ENCODE measurements around the gene MTTP. TPM values are rescaled to one million over a fixed set of nuclear protein-coding genes. Genes with fewer than 3 reads are reported as not detected.
A peak's percentile ranks its signal among the peaks of the same experiment; 100 is the strongest.

Gene MTTP
- total RNA-seq, 1 experiment from 2014 or later: 0.37 TPM

DNA sequence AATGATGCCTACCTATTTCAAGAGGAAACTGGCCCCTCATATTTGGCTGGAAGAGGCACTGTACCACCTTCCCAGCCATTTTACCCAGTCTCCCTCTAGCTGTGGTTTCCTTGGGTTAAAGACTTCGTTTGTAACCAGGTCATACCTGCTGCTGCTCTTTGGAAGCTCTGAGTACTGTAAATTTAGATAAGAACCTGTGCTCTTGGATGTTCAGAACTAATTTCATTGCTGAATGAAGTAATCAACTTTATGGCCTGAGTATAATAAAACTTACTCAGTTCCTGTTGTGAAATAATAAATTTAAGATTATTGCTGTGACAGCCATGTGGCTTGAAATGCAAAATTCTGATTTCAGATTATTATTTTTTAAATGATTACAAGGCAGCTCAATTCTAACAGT is 12.2 kb downstream of the MTTP start:
- DNase-seq (ENCODE audit: low read depth, low spot score): no peak
- in situ Hi-C loops (cut with HindIII; ENCODE audit: low pct_unique_long_range_greater_than_20kb, low sequenced_read_pairs): no loop called here

DNA sequence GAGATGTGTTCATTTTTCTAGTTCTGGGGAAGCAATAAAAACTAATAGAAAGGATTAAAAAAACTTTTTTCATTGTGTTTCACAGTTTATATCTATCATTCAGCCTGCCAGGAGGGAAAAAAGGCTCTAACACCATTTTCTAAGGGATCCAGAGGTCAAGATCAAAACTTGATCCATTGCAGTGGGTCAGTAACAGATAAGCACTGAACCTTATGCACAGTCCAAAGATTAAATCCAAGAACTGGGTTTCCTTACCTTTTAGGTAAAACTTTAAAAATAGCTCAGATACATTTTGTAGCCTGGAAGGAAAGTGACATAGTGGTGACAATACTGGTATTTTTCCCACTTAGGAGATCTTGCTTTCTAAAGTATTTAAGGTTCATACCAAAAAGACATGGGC is 12.7 kb downstream of the MTTP start:
- no peak for DNase-seq (ENCODE audit: low read depth, low spot score)
- in situ Hi-C loops (cut with HindIII; ENCODE audit: low pct_unique_long_range_greater_than_20kb, low sequenced_read_pairs): no loop called here

DNA sequence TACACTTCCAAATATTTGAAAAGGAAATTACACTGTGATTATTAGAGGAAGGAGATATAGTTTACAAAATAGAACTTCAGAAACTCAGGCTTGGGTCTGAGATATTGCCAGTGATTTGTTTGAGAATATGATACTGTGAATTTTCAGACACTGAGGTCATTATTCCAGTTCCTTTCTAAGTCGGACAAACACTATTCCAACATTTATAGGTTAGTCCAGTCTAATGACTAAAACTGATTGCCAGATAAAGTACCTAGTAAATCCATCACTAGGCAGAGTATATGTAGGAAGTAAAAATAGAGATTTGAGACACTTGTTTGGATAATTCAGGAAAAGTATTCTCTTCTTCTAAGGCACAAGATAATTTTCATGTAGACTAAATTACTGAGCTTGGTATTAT is 13.2 kb downstream of the MTTP start:
- DNase-seq (ENCODE audit: low read depth, low spot score): no peak

DNA sequence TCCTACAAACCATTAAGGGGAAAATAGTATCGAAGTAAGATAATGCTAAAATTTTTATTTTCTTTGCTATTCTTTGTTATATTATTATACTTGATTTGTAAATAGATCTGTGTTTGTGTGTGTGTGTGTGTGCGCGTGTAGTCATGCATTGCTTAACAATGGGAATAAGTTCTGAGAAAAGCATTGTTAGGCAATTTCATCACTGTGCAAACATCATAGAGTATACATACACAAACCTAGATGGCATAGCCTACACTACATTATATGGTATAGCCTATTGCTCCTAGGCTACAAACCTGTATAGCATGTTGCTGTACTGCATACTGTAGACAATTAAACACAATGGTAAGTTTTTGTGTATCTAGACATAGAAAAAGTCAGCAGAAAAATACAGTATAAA is 17.1 kb downstream of the MTTP start:
- no peak for DNase-seq (ENCODE audit: low read depth, low spot score)
- in situ Hi-C loops (cut with HindIII; ENCODE audit: low pct_unique_long_range_greater_than_20kb, low sequenced_read_pairs): no loop called here

More for the DNA sequence above, 13.2 kb downstream of the MTTP start:
- in situ Hi-C loops (cut with HindIII; ENCODE audit: low pct_unique_long_range_greater_than_20kb, low sequenced_read_pairs): no loop called here

DNA sequence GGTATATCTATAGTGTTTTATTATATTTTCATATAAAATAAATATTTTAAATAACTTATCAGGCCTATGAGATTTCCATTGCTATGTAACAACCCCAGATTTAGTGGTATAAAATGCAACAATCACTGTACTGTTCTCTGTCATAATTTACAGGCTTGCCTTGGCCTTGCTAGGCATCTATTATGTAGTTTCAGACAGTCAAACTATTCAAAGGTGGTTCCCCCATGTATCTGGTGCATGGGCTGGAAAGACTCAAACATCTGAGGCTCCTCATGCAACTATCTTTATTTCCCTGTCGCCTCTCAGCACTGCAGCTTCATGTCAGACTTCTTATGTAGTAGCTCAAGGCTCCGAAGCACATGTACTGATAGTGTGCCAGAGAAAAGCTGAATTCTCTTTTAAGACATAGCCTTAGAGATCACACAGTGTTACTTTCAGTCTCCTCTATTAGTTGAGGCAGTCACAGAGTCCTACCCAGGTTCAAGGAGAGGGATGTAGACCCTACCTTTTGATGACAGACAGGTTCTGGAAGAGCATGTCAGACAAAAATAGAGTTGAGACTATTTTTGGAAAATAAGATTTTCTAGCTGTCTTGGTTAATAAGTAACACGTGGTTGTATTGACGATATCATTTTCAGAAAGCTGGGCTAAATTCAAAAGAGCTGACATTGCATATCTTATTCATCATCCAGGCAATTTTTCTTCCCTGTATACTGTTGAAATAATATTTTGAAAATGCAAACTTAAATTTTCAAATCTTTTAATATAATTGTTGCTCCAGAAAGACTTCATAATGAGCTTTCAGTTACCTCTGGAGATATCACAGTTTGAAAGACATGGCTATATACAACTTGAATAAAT is 19.4 kb downstream of the MTTP start:
- in situ Hi-C loops (cut with HindIII; ENCODE audit: low pct_unique_long_range_greater_than_20kb, low sequenced_read_pairs): no loop called here

DNA sequence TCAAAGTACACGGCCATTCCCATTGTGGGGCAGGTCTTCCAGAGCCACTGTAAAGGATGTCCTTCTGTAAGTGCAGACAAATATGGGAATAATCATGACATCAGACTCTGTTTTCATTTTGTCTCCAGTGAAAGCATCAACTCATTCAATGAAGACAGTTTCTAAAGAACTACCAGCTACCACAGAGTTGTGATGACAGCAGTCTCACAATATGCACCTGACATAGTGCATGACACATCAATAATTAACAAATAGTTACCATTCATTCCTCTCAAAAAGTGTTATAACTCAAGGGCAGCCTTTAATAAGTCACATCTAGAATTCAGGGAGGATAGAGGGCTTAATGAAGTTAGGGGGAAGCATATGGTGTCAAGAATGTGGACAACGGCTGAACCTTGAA is 20.2 kb downstream of the MTTP start:
- no peak for DNase-seq (ENCODE audit: low read depth, low spot score)
- in situ Hi-C loops (cut with HindIII; ENCODE audit: low pct_unique_long_range_greater_than_20kb, low sequenced_read_pairs): no loop called here

More for the DNA sequence above, 19.4 kb downstream of the MTTP start:
- DNase-seq (ENCODE audit: low read depth, low spot score): peak; percentile 22

DNA sequence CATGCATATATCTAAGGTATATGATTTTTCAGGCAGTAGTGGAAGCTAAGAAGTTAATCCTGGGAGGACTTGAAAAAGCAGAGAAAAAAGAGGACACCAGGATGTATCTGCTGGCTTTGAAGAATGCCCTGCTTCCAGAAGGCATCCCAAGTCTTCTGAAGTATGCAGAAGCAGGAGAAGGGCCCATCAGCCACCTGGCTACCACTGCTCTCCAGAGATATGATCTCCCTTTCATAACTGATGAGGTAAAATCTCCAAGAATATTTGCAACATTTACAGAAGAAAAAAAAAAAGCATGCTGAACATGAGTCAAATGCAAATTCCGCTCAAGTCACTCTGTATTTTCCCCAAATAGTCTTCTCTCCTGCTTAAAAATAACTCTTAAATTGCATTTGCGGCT is 32.1 kb downstream of the MTTP start:
- no peak for DNase-seq (ENCODE audit: low read depth, low spot score)
- in situ Hi-C loops (cut with HindIII; ENCODE audit: low pct_unique_long_range_greater_than_20kb, low sequenced_read_pairs): no loop called here

DNA sequence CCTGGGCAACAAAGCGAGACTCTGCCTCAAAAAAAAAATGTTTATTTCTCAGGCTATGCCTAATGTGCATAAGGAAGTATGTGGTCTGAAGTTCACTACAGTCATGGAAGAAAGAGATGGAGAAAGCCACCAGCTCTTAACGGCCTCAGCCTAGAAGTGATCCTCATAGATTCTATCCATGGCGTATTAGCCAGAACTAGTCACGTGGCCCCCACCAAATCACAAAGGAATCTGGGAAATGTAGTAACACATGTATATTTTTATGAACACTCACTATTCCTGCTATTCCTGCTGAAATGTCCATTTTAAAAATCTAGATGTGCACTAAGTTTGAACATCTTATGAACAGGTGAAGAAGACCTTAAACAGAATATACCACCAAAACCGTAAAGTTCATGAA is 33.8 kb downstream of the MTTP start:
- DNase-seq (ENCODE audit: low read depth, low spot score): no peak
- in situ Hi-C loops (cut with HindIII; ENCODE audit: low pct_unique_long_range_greater_than_20kb, low sequenced_read_pairs): no loop called here

DNA sequence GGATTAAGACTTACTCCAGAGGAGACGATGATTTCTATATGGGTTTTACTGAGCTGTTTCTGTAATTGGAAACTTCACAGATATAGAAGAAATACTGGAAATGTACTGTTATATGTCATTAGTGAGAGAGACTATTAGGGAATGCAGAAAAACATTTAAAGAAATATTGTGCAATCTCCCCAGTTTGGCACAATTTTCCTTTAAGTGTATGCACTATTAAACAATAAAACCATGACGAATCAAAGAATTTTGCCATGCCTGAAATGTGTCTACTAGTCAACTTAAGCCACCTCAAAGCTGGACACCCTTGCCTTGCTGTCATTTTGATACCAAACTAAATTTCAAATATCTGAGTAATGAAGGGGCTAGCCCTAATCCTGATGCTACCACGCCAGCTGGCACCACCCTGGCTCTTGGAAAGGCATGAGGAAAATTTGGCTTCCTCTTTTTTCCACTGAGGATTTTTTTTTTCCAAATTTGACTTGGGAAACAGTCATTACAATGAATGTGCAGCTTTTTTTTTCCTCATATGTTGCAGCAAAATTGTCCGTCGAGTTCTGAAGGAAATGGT is 36.1 kb downstream of the MTTP start:
- DNase-seq (ENCODE audit: low read depth, low spot score): no peak
- in situ Hi-C loops (cut with HindIII; ENCODE audit: low pct_unique_long_range_greater_than_20kb, low sequenced_read_pairs): no loop called here

DNA sequence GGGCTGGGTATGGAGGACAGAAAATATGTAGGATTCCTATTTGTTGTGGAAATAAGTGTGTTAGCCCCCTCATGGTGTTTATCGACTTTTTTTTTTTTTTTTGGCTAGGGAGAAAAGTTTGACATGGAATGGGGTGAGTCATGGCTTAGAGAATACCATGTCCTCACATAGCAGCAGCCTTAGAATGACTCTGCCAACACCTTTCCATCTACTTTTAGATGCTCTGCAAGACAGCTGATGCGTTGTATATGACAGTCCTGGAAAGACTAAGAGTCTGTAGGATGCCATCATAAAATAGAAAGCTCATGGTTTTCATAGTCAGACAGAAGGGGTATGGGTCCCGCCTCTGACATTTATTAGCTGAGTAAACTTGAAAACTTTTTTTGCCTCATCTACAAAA is 37.7 kb downstream of the MTTP start:
- in situ Hi-C loops (cut with HindIII; ENCODE audit: low pct_unique_long_range_greater_than_20kb, low sequenced_read_pairs): no loop called here
- no peak for DNase-seq (ENCODE audit: low read depth, low spot score)

DNA sequence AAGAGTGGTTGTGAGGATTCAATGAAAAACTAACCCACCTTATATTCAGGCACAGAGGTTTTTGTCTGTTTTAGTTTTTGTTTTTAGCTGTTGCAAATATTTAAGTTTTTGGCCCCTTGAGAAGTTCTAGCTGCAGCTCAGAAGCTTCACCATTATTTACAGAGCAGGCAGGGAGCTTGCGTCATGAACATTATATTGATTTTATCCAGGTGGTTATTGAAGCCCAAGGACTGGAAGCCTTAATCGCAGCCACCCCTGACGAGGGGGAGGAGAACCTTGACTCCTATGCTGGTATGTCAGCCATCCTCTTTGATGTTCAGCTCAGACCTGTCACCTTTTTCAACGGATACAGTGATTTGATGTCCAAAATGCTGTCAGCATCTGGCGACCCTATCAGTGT is 38.1 kb downstream of the MTTP start:
- in situ Hi-C loops (cut with HindIII; ENCODE audit: low pct_unique_long_range_greater_than_20kb, low sequenced_read_pairs): no loop called here
- no peak for DNase-seq (ENCODE audit: low read depth, low spot score)

DNA sequence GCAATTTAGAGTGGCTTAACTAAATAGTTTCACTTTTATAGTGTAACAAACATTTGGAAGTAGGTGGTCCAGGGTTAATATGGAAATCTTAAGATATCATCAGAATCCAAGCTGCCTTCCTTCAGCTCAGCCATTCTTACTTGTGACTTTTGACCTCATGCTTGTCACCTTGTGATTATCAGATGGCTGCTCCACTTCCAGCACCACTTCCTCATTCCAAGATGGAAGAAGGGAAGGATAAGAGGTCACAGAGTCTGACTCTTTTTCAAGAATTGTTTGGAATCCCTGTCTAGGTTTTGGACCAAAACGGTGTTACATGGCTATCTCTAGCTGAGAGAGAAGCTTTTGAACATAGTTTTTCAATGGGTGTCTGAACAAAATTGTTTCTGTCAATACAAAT is 39.9 kb downstream of the MTTP start:
- in situ Hi-C loops (cut with HindIII; ENCODE audit: low pct_unique_long_range_greater_than_20kb, low sequenced_read_pairs): no loop called here
- DNase-seq (ENCODE audit: low read depth, low spot score): peak; percentile 7

DNA sequence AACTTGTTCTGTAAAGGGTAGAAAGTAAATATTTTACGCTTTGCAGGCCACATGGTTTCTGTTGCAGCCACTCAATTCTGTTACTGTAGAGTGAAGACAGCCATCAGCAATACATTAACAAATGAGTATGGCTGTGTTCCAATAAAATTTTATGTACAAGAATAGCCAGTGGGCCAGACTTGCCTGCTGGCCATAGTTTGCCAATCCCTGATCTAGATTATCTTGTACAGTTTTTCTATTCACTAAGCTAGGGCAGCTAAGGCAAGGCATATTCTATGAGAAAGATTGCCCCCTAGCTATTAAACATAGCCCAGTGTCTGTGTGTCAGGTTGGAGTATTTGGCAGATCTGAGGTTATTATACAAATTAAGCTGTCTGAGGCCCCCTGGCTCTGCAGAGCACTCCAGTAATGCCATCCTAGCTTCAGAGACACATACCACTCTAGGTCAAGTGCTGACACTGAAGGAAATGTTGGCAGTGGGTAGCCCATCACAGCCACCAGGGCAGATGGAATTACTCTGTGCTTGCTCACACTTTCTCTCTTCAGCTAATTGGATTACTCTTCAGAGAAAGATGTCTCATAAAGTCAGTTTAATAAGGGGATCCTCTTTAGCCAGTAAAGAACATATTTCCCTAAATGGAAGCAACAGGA is 40.7 kb downstream of the MTTP start:
- DNase-seq (ENCODE audit: low read depth, low spot score): peak; percentile 34
- in situ Hi-C loops (cut with HindIII; ENCODE audit: low pct_unique_long_range_greater_than_20kb, low sequenced_read_pairs): no loop called here

DNA sequence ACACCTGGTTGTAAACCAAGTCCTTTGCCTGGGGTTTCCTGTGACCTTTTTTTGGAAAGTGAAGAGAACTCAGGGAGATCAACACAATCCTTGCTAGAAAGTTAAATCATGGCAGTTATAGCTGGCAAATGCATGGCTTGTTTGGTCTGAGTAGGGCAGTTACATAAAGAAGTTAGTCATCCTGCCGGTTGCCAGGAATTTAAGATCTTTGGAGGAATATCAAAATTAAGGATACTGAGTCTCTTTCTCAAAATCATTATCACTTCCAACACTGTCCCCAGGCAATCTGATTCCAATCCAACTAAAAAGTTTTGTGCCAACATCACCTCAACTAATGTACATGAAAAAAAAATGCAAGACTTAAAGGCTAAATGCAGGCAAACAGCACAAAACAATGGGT is 42.8 kb downstream of the MTTP start:
- DNase-seq (ENCODE audit: low read depth, low spot score): no peak
- in situ Hi-C loops (cut with HindIII; ENCODE audit: low pct_unique_long_range_greater_than_20kb, low sequenced_read_pairs): no loop called here

DNA sequence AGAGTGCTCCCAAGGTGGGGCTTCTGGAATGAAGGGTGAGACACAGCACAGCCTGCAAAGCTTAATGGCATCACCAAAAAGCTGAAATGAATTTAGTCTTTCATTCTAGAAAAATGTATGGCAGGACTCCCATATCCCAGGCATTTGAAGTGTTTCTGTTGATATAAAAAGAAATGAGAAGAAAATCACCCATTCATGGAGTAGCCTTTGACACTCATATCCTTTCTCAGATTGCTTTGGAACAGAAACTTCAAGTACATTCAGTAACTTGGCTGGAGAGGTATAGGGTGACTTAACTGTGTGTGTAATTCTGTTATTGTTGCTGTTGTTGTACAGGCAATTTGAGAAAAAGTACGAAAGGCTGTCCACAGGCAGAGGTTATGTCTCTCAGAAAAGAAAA is 47.7 kb downstream of the MTTP start:
- DNase-seq (ENCODE audit: low read depth, low spot score): no peak
- in situ Hi-C loops (cut with HindIII; ENCODE audit: low pct_unique_long_range_greater_than_20kb, low sequenced_read_pairs): no loop called here

DNA sequence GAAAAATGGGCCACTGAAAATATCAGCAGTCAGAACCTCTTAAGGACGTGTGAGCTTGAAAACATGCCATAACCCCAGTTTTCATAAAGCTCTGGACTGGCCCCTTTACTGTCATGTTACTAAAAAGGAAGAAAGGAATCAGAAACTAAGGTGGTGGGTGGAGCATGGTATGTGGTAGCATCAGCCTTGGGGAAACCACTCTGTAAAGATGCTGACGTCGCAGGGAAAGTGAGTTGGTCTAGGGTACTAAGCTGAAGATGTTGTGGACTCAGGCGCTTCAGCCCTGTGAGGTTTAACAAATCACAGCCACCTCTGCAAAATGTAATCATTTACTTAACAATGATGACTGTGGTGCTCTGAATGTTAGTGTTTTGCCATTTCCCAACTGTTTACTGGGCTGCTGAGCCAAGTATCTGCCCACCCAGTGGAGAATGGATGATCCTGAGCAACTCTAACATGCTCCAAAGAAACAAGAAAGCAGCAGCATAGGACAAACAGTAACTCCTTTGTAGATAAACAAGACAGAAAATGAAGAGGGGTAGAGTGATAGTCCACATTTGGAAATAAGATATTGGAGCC is 49.6 kb downstream of the MTTP start:
- no peak for DNase-seq (ENCODE audit: low read depth, low spot score)
- in situ Hi-C loops (cut with HindIII; ENCODE audit: low pct_unique_long_range_greater_than_20kb, low sequenced_read_pairs): no loop called here

DNA sequence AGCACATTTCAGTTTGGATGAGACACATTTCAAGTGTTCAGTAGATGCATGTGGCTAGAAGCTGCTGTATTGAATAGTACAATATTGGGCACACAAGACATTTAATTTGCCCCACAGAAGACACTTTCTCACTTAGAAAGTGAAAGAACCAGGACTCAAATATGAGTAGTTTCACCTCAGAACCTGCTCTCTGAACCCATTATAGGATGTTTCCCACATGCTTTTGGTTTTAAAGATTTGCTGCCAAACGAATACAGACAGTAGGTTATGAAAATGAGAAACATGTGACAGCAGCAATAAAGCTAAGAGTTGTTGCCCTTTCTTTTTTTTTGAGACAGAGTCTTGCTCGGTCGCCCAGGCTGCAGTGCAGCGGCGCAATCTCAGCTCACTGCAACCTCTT is 50.7 kb downstream of the MTTP start:
- DNase-seq (ENCODE audit: low read depth, low spot score): no peak
- in situ Hi-C loops (cut with HindIII; ENCODE audit: low pct_unique_long_range_greater_than_20kb, low sequenced_read_pairs): no loop called here

DNA sequence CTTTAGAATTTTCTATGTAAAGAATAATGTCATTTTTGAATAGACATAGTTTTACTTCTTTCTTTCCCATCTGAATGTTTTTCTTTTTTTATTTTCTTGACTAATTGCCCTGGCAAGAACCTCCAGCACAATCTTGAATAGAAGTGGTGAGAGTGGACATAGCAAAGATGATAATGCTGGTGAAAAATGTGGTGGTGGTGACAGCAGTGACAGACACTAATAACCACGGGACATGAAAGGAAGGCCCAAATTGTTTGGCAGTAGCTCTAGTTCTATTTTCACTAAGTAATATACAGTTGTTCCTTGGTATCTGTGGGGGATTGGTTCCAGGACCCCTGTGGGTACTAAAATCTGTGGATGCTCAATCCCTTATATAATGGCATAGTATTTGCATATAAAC is 53.4 kb downstream of the MTTP start:
- in situ Hi-C loops (cut with HindIII; ENCODE audit: low pct_unique_long_range_greater_than_20kb, low sequenced_read_pairs): no loop called here
- no peak for DNase-seq (ENCODE audit: low read depth, low spot score)

All from SK-MEL-5 (cell line).